Measurements from ENCODE around the gene AKR1D1.

GRCh38 chr7:138095972-138096935, 20.0 kb downstream of the AKR1D1 start:
- no peak for TF ChIP-seq ZNF138 (tag by site-specific recombination; IDR thresholded peaks at IDR 0.05; ENCODE audit: borderline replicate concordance)
- no peak for TF ChIP-seq ZNF121 (tag by site-specific recombination; IDR thresholded peaks at IDR 0.05)
- TF ChIP-seq, protein P1, sequence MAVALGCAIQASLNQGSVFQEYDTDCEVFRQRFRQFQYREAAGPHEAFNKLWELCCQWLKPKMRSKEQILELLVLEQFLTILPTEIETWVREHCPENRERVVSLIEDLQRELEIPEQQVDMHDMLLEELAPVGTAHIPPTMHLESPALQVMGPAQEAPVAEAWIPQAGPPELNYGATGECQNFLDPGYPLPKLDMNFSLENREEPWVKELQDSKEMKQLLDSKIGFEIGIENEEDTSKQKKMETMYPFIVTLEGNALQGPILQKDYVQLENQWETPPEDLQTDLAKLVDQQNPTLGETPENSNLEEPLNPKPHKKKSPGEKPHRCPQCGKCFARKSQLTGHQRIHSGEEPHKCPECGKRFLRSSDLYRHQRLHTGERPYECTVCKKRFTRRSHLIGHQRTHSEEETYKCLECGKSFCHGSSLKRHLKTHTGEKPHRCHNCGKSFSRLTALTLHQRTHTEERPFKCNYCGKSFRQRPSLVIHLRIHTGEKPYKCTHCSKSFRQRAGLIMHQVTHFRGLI (tag by site-specific recombination; IDR thresholded peaks at IDR 0.05): no peak
- TF ChIP-seq OSR2 (tag by site-specific recombination; IDR thresholded peaks at IDR 0.05): no peak
- no peak for TF ChIP-seq ZNF585B (tag by site-specific recombination; IDR thresholded peaks at IDR 0.05)
- TF ChIP-seq HOXA7 (CRISPR knock-in tag; IDR thresholded peaks at IDR 0.05; ENCODE audit: borderline replicate concordance): no peak
- no peak for TF ChIP-seq CTCF (tag by site-specific recombination; IDR thresholded peaks at IDR 0.05)
- no peak for TF ChIP-seq PRDM4 (tag by site-specific recombination; IDR thresholded peaks at IDR 0.05)
- TF ChIP-seq ZNF677 (tag by site-specific recombination; IDR thresholded peaks at IDR 0.05): no peak
- TF ChIP-seq TCF7L2 (IDR thresholded peaks at IDR 0.05; ENCODE audit: borderline replicate concordance, low read depth, low read length): no peak
- TF ChIP-seq ZNF335 (tag by site-specific recombination; conservative IDR thresholded peaks at IDR 0.05): no peak
- no peak for TF ChIP-seq REST (tag by site-specific recombination; IDR thresholded peaks at IDR 0.05)
- no peak for TF ChIP-seq KLF1 (tag by site-specific recombination; IDR thresholded peaks at IDR 0.05)

Data from HEK293 (cell line).